Iris pigment epithelial cell (primary cell): ENCODE results near the gene ZNF282.
"Not testable (repeated sequence)": the region's sequence is repeated elsewhere in the genome, so short reads cannot be mapped to it uniquely, and the experiment has no call there.

Source experiments
- DNase-seq: peaks from one replicate; pipeline ENCODE4 v3.0.0-alpha.2; 2011; ENCODE audit warnings: low read depth

ZNF282 gene

GRCh38 chr7:149225656-149226055 is 30.3 kb downstream of the ZNF282 start:
- DNase-seq, result no peak

- DNase-seq, result not testable (repeated sequence)
Measured at GRCh38 chr7:149226366-149226765, 31.0 kb downstream of the ZNF282 start.

- peak; percentile 20 for DNase-seq
Measured at GRCh38 chr7:149226840-149227494, 31.6 kb downstream of the ZNF282 start.

GRCh38 chr7:149228831-149229471 is 33.6 kb downstream of the ZNF282 start:
- no peak for DNase-seq

- DNase-seq, result no peak
Measured at GRCh38 chr7:149229526-149229925, 34.2 kb downstream of the ZNF282 start.

GRCh38 chr7:149232362-149232761 is 37.0 kb downstream of the ZNF282 start:
- no peak for DNase-seq

GRCh38 chr7:149233655-149234204 is 38.4 kb downstream of the ZNF282 start:
- peak; percentile 87 for DNase-seq

- no peak for DNase-seq
Measured at GRCh38 chr7:149237502-149237901, 42.2 kb downstream of the ZNF282 start.

- DNase-seq, result peak; percentile 15
Measured at GRCh38 chr7:149238051-149238450, 42.7 kb downstream of the ZNF282 start.

- peak; percentile 91 for DNase-seq
Measured at GRCh38 chr7:149239345-149240143, 44.2 kb downstream of the ZNF282 start, which contains the start of gene ZNF212. ZNF212 (plus strand) TSS chr7:149239651; CDS start chr7:149239779, 128 bp downstream.

GRCh38 chr7:149240637-149241036 is 45.3 kb downstream of the ZNF282 start:
- no peak for DNase-seq

- no peak for DNase-seq
Measured at GRCh38 chr7:149241696-149242095, 46.4 kb downstream of the ZNF282 start.

GRCh38 chr7:149245244-149245643 is 49.9 kb downstream of the ZNF282 start:
- peak; percentile 24 for DNase-seq

GRCh38 chr7:149245744-149246143 is 50.4 kb downstream of the ZNF282 start:
- DNase-seq, result no peak

GRCh38 chr7:149248777-149249176 is 53.4 kb downstream of the ZNF282 start:
- DNase-seq, result no peak

GRCh38 chr7:149250151-149250550 is 54.8 kb downstream of the ZNF282 start:
- DNase-seq, result not testable (repeated sequence)

- not testable (repeated sequence) for DNase-seq
Measured at GRCh38 chr7:149251518-149251917, 56.2 kb downstream of the ZNF282 start.

- no peak for DNase-seq
Measured at GRCh38 chr7:149252378-149252777, 57.0 kb downstream of the ZNF282 start.

- DNase-seq, result no peak
Measured at GRCh38 chr7:149253665-149254064, 58.3 kb downstream of the ZNF282 start.

- DNase-seq, result no peak
Measured at GRCh38 chr7:149254181-149254858, 59.0 kb downstream of the ZNF282 start.

GRCh38 chr7:149255174-149255573 is 59.8 kb downstream of the ZNF282 start:
- no peak for DNase-seq

GRCh38 chr7:149256568-149256967 is 61.2 kb downstream of the ZNF282 start:
- DNase-seq, result no peak
